T-cell (primary cell): ENCODE results near the gene MAMDC2. TPM values are rescaled to one million over a fixed set of nuclear protein-coding genes. Genes with fewer than 3 reads are reported as not detected.

Experiments used
- ATAC-seq, 4 experiments: fragments of 200-7000 bp in 3 of 4; fragments of 150-1000 bp in 1 of 4; cut with Tn5 transposase; replicated peaks in 1 of 4; 1 replicate in 3 of 4; 2 replicates in 1 of 4; pipeline ENCODE4 v1.10.0; 2021; ENCODE audit warnings: moderate library complexity in 3 of 4, mild to moderate bottlenecking in 2 of 4, moderate number of reproducible peaks in 1 of 4
- CTCF ChIA-PET, 2 donors: fragments of 300-600 bp; sonication (Branson Sonifier 250); formaldehyde crosslinking; loops; one replicate each; lab custom pipeline; 2022; ENCODE audit warnings: antibody characterized with exemption in 2 of 2; lab: Charles Lee
- POLR2A ChIA-PET, 2 donors: fragments of 300-600 bp; sonication (Branson Sonifier 250); formaldehyde crosslinking; loops; one replicate each; lab custom pipeline; 2022; ENCODE audit warnings: antibody characterized with exemption in 2 of 2; lab: Charles Lee
- DNase-seq, 35 experiments: peaks; one replicate each; pipeline versions ENCODE4 v3.0.0 to v3.0.0-alpha.2; 2013 to 2023
- H3K27ac ChIP-seq: one replicate; pipeline ENCODE4 v1.5.1; 2013; ENCODE audit warnings: low read length
- H3K27me3 ChIP-seq, 2 experiments: replicated peaks in 1 of 2; 1 replicate in 1 of 2; 2 replicates in 1 of 2; pipeline versions ENCODE4 v1.6.1 to v1.7.0; 2013; ENCODE audit warnings: low read length in 1 of 2, mixed read lengths in 1 of 2; ENCODE audit not compliant: control insufficient read depth in 2 of 2, insufficient read depth in 2 of 2; ENCODE audit errors: extremely low read depth in 1 of 2
- H3K36me3 ChIP-seq, 2 donors: 1 replicate in 1 of 2; 2 replicates in 1 of 2; pipeline versions ENCODE4 v1.6.1 to v1.7.0; 2013; ENCODE audit warnings: low read length in 1 of 2; ENCODE audit not compliant: control insufficient read depth in 2 of 2, insufficient read depth in 1 of 2; ENCODE audit errors: extremely low read depth in 1 of 2
- H3K4me1 ChIP-seq, 2 experiments: 1 replicate in 1 of 2; 2 replicates in 1 of 2; pipeline versions ENCODE4 v1.6.1 to v1.7.0; 2013; ENCODE audit warnings: low read length in 2 of 2, mixed read lengths in 1 of 2; ENCODE audit not compliant: insufficient read depth in 2 of 2, control insufficient read depth in 1 of 2; ENCODE audit errors: extremely low read depth in 1 of 2
- H3K4me3 ChIP-seq, 2 donors: 1 replicate in 1 of 2; 2 replicates in 1 of 2; pipeline versions ENCODE4 v1.5.1 to v1.7.0; 2013; ENCODE audit warnings: mild to moderate bottlenecking in 2 of 2, low read length in 1 of 2, moderate library complexity in 1 of 2; ENCODE audit not compliant: control insufficient read depth in 1 of 2; ENCODE audit errors: extremely low read depth in 1 of 2
- H3K9me3 ChIP-seq: 2 replicates; pipeline ENCODE4 v1.7.0; 2013
- H3K27ac Mint-ChIP-seq, 2 donors: one replicate each; pipeline ENCODE4 v1.8.0; 2020 to 2021; ENCODE audit warnings: mild to moderate bottlenecking in 2 of 2, mixed read lengths in 2 of 2
- H3K27me3 Mint-ChIP-seq, 2 donors: one replicate each; pipeline ENCODE4 v1.8.0; 2021 to 2022; ENCODE audit warnings: mixed read lengths in 2 of 2
- H3K36me3 Mint-ChIP-seq: one replicate; pipeline ENCODE4 v1.8.0; 2021; ENCODE audit warnings: mixed read lengths
- H3K4me1 Mint-ChIP-seq, 3 donors: one replicate each; pipeline ENCODE4 v1.8.0; 2020 to 2022; ENCODE audit warnings: mixed read lengths in 3 of 3, mild to moderate bottlenecking in 1 of 3
- H3K4me3 Mint-ChIP-seq, 3 donors: one replicate each; pipeline ENCODE4 v1.8.0; 2020 to 2022; ENCODE audit warnings: mild to moderate bottlenecking in 3 of 3, mixed read lengths in 3 of 3, moderate library complexity in 3 of 3
- H3K9me3 Mint-ChIP-seq, 3 donors: one replicate each; pipeline ENCODE4 v1.8.0; 2020 to 2022; ENCODE audit warnings: mixed read lengths in 3 of 3
- WGBS: methylation state at CpG from one replicate; pipeline ENCODE4 v1.1.5; 2013; ENCODE audit warnings: missing lambda C conversion rate; ENCODE audit not compliant: insufficient coverage; 5-methylcytosine and 5-hydroxymethylcytosine counted together
- total RNA-seq, 35 experiments: library from RNA in 6 of 35; stranded (reverse) in 6 of 35; fragments of 120-200 nt in 1 of 35; gene quantifications; one replicate each; pipeline versions ENCODE4 v1.2.1 to v1.2.4 and lab custom pipeline; 2013 to 2026

Gene MAMDC2
- total RNA-seq, 5 donors from 2014 or later (not counting 1 experiment from before 2014, with no cell fraction given): 0.09 to 0.19 (median 0.12) TPM; not detected in 2

GRCh38 chr9:70125621-70126263 lies 82.1 kb downstream of the MAMDC2 start:
- no peak overlapping the region for H3K4me3 Mint-ChIP-seq
- ATAC-seq: no peak
- no peaks in the 10 kb centered on the region for H3K36me3 Mint-ChIP-seq
- no peak overlapping the region for H3K27ac Mint-ChIP-seq
- 76% methylated on average over 4 of the region's 4 CpGs for WGBS
- no peak overlapping the region for H3K27ac ChIP-seq
- H3K36me3 ChIP-seq: no peaks in the 10 kb centered on the region
- H3K9me3 Mint-ChIP-seq: no peaks in the 10 kb centered on the region
- no peaks in the 10 kb centered on the region for H3K4me1 Mint-ChIP-seq
- DNase-seq: no peak
- POLR2A ChIA-PET: no interaction called here
- no peak overlapping the region for H3K4me3 ChIP-seq
- H3K4me1 ChIP-seq: no peaks in the 10 kb centered on the region
- H3K27me3 ChIP-seq: no peaks in the 10 kb centered on the region
- CTCF ChIA-PET: interaction anchor here in 1 of 2 donors (1.4 kb wide), 1 partner anchor 14 kb away, joined by 4 read pairs; no protein-coding TSS in a partner anchor
- peaks cover 2 to 4% of the 10 kb centered on the region in 2 donors for H3K27me3 Mint-ChIP-seq
- no peaks in the 10 kb centered on the region for H3K9me3 ChIP-seq

GRCh38 chr9:70127036-70127435 lies 83.4 kb downstream of the MAMDC2 start:
- peaks cover 2 to 4% of the 10 kb centered on the region in 2 donors for H3K27me3 Mint-ChIP-seq
- ChIA-PET CTCF (no interaction called here), POLR2A (interaction anchor here in 1 of 2 donors (0.7 kb wide), 1 partner anchor 543 kb away, joined by 4 read pairs; no protein-coding TSS in a partner anchor)
- Histone ChIP-seq H3K9me3 (no peaks in the 10 kb centered on the region), H3K4me3 (no peak overlapping the region), H3K36me3 (no peaks in the 10 kb centered on the region), H3K27me3 (no peaks in the 10 kb centered on the region), H3K27ac (no peak overlapping the region), H3K4me1 (no peaks in the 10 kb centered on the region)
- H3K4me3 Mint-ChIP-seq: no peak overlapping the region
- H3K4me1 Mint-ChIP-seq: no peaks in the 10 kb centered on the region
- WGBS: 93% methylated on average over 3 of the region's 6 CpGs
- no peaks in the 10 kb centered on the region for H3K9me3 Mint-ChIP-seq
- DNase-seq: no peak
- ATAC-seq: no peak
- H3K36me3 Mint-ChIP-seq: no peaks in the 10 kb centered on the region
- no peak overlapping the region for H3K27ac Mint-ChIP-seq

GRCh38 chr9:70127540-70128416 lies 84.1 kb downstream of the MAMDC2 start:
- Mint-ChIP-seq H3K27me3 (peaks cover 2 to 4% of the 10 kb centered on the region in 2 donors), H3K27ac (no peak overlapping the region), H3K4me1 (no peaks in the 10 kb centered on the region), H3K4me3 (no peak overlapping the region), H3K36me3 (no peaks in the 10 kb centered on the region), H3K9me3 (no peaks in the 10 kb centered on the region)
- Histone ChIP-seq H3K27ac (no peak overlapping the region), H3K27me3 (no peaks in the 10 kb centered on the region), H3K9me3 (no peaks in the 10 kb centered on the region), H3K4me3 (no peak overlapping the region), H3K36me3 (no peaks in the 10 kb centered on the region), H3K4me1 (no peaks in the 10 kb centered on the region)
- CTCF ChIA-PET: interaction anchor here in 1 of 2 donors (0.6 kb wide), 1 partner anchor 105 kb away, joined by 4 read pairs; no protein-coding TSS in a partner anchor
- POLR2A ChIA-PET: interaction anchor here in 1 of 2 donors (0.7 kb wide), 1 partner anchor 542 kb away, joined by 4 read pairs; no protein-coding TSS in a partner anchor
- DNase-seq: no peak
- no peak for ATAC-seq
- WGBS: 80% methylated on average over 1 of the region's 7 CpGs

GRCh38 chr9:70130266-70130665 lies 86.6 kb downstream of the MAMDC2 start:
- Histone ChIP-seq H3K27ac (no peak overlapping the region), H3K27me3 (no peaks in the 10 kb centered on the region), H3K4me1 (no peaks in the 10 kb centered on the region), H3K4me3 (no peak overlapping the region), H3K9me3 (no peaks in the 10 kb centered on the region), H3K36me3 (no peaks in the 10 kb centered on the region)
- ATAC-seq (no peak), DNase-seq (no peak)
- Mint-ChIP-seq H3K4me3 (no peak overlapping the region), H3K27me3 (peaks cover 2 to 4% of the 10 kb centered on the region in 2 donors), H3K36me3 (no peaks in the 10 kb centered on the region), H3K27ac (no peak overlapping the region), H3K4me1 (no peaks in the 10 kb centered on the region), H3K9me3 (no peaks in the 10 kb centered on the region)
- CTCF ChIA-PET: no interaction called here
- 58% methylated on average over 2 of the region's 2 CpGs for WGBS
- POLR2A ChIA-PET: no interaction called here

- POLR2A ChIA-PET: no interaction called here
- Mint-ChIP-seq H3K4me3 (no peak overlapping the region), H3K27me3 (peaks cover 2 to 3% of the 10 kb centered on the region in 2 donors), H3K36me3 (no peaks in the 10 kb centered on the region), H3K9me3 (no peaks in the 10 kb centered on the region), H3K27ac (no peak overlapping the region), H3K4me1 (no peaks in the 10 kb centered on the region)
- CTCF ChIA-PET: no interaction called here
- no peak for DNase-seq
- ATAC-seq: no peak
- Histone ChIP-seq H3K27ac (no peak overlapping the region), H3K27me3 (no peaks in the 10 kb centered on the region), H3K9me3 (no peaks in the 10 kb centered on the region), H3K4me3 (no peak overlapping the region), H3K4me1 (no peaks in the 10 kb centered on the region), H3K36me3 (no peaks in the 10 kb centered on the region)
- no CpG with 5 or more reads among the region's 1 CpG for WGBS
Measured at GRCh38 chr9:70131296-70131695, 87.6 kb downstream of the MAMDC2 start.

GRCh38 chr9:70133253-70134208 lies 89.9 kb downstream of the MAMDC2 start:
- ATAC-seq (no peak), DNase-seq (no peak)
- Mint-ChIP-seq H3K4me1 (no peaks in the 10 kb centered on the region), H3K27me3 (peaks cover 0 to 6% of the 10 kb centered on the region in 2 donors), H3K36me3 (no peaks in the 10 kb centered on the region), H3K9me3 (no peaks in the 10 kb centered on the region), H3K4me3 (no peak overlapping the region), H3K27ac (no peak overlapping the region)
- Histone ChIP-seq H3K4me1 (no peaks in the 10 kb centered on the region), H3K4me3 (no peak overlapping the region), H3K36me3 (no peaks in the 10 kb centered on the region), H3K27me3 (no peaks in the 10 kb centered on the region), H3K27ac (no peak overlapping the region), H3K9me3 (no peaks in the 10 kb centered on the region)
- ChIA-PET CTCF (no interaction called here), POLR2A (no interaction called here)
- 90% methylated on average over 3 of the region's 6 CpGs for WGBS
